Ovary (tissue), 3 donors: ENCODE data around the gene RAB8A.

Experiments used
- EP300 ChIP-seq: sonication (generic); formaldehyde crosslinking; IDR thresholded peaks from one replicate; pipeline ENCODE4 v1.6.1; 2017; ENCODE audit warnings: antibody characterized with exemption
- POLR2A ChIP-seq: fragments of 450-650 bp; IDR thresholded peaks from one replicate; pipeline ENCODE4 v1.6.1; 2017; ENCODE audit warnings: antibody characterized with exemption, mild to moderate bottlenecking, moderate library complexity
- TF ChIP-seq, protein P1 (sequence below), 3 donors: fragments of 450-650 bp in 2 of 3; fragments of 200-600 bp in 1 of 3; IDR thresholded peaks; one replicate each; pipeline versions ENCODE4 v1.5.1 to v1.8.0; 2016 to 2022; ENCODE audit warnings: antibody characterized with exemption in 3 of 3, mild to moderate bottlenecking in 1 of 3
- donor health status: DM: no; HTN: no; CAD: no.

DNA sequence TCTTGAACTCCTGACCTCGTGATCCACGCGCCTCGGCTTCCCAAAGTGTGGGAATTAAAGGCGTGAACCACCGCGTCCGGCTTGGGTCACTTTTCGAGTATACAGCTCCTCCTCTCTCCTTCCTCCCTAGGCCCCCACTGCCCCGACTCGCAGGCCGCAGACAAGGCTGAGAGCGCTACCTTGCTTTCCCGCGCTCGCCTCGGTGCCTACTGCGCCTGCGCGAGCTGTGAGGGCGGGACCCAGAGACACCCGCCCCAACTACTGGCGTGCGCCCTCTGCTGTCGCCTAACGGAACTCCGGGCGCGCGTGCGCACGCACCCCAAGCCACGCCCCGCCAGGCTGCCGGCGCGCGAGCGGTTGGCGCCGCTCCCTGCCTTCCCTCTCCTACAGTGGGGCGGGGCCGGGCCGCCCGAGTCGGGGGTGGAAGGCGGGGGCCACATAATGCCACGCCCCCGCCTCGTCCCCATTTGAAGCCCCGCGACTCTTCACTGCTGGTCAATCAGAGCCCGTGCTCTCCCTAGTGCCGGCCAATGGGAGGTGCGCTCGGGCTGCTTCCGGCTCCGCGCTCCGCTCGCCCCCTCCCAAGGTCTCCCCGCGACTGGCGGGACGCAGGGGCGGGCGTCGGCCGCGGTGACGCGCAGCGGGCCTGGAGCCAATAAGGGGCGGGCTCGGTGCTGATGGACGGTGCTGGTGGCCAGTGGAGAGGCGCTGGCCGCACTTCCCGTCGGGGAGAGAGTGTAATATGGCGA lies at the start of gene RAB8A:
- TF ChIP-seq, protein P1, sequence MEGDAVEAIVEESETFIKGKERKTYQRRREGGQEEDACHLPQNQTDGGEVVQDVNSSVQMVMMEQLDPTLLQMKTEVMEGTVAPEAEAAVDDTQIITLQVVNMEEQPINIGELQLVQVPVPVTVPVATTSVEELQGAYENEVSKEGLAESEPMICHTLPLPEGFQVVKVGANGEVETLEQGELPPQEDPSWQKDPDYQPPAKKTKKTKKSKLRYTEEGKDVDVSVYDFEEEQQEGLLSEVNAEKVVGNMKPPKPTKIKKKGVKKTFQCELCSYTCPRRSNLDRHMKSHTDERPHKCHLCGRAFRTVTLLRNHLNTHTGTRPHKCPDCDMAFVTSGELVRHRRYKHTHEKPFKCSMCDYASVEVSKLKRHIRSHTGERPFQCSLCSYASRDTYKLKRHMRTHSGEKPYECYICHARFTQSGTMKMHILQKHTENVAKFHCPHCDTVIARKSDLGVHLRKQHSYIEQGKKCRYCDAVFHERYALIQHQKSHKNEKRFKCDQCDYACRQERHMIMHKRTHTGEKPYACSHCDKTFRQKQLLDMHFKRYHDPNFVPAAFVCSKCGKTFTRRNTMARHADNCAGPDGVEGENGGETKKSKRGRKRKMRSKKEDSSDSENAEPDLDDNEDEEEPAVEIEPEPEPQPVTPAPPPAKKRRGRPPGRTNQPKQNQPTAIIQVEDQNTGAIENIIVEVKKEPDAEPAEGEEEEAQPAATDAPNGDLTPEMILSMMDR (IDR thresholded peaks at IDR 0.05) = peak; percentile 99 to 100 (median 99)
- peak; percentile 48 for TF ChIP-seq EP300
- TF ChIP-seq POLR2A = peak; percentile 17
